IPS-NIHi7 (cell line): ENCODE data around the gene DDX31.

Experiments used
- DNase-seq: peaks from one replicate; pipeline ENCODE4 v3.0.0; 2012; ENCODE audit warnings: mixed read lengths; ENCODE audit errors: extremely low spot score

DDX31 gene

GRCh38 chr9:132637351-132637750, 32.4 kb downstream of the DDX31 start:
- DNase-seq, result no peak

- DNase-seq, result no peak
Measured at GRCh38 chr9:132634327-132634726, 35.5 kb downstream of the DDX31 start.

- DNase-seq, result no peak
Measured at GRCh38 chr9:132632413-132633129, 37.2 kb downstream of the DDX31 start.

GRCh38 chr9:132631685-132632084, 38.1 kb downstream of the DDX31 start:
- no peak for DNase-seq

DNA sequence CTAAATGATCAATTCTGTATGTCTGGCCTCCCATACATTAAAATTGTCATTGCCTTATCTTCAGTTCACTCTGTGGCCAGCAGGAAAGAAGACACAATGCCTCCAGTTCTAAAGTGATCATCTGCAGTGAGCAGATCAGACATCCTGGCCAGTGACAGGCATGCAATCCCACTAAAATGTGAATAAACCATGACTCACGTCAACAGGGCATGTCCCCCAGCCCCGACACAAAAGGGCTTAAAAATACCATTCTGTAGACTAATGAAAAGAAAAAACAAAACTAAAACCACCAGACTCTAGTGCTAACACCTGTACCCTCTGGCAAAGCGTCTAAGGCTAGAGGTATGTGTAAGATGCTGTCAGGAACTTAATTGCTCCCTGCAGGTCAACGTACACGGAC, 38.5 kb downstream of the DDX31 start:
- no peak for DNase-seq

DNA sequence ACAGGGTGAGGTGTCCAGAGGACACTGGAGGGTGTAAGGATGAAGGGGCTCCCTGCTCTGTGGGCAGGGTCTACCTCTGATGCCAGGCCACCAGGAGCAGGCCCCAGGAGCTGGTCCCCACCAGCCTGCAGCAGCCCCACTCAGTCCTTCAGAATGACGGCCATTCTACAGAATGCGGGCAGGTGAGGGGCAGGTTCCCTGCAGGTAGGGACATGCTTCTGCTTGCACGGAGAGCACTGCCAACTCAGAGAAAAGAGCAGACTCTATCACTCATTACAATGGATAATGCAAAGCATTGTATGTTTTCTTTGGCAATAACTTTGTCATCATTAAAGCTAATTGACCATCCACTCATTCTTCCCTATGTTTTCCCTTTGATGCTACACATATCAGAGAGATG, 39.0 kb downstream of the DDX31 start:
- no peak for DNase-seq

DNA sequence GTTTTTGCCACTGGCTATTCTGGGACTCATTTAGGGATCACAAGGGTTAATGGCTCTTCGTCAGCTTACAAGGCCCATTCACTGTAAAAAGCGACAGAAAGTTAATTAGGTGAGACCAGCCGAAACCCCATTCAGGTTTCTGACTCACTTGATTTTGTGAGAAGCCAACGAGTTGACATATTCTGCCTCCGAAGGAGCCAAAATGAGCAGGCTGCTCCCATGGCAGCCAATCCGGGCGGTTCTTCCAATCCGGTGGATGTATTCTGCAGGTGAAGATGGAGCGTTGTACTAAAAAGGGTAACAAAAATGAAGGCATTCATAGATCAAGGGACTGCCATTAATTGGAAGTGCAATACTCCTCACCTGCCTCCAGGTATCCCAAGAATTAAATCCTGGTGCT, 39.7 kb downstream of the DDX31 start:
- no peak for DNase-seq

GRCh38 chr9:132628746-132629145, 41.0 kb downstream of the DDX31 start:
- no peak for DNase-seq

GRCh38 chr9:132627594-132627993, 42.2 kb downstream of the DDX31 start:
- DNase-seq, result no peak

- no peak for DNase-seq
Measured at GRCh38 chr9:132627106-132627505, 42.7 kb downstream of the DDX31 start.

DNA sequence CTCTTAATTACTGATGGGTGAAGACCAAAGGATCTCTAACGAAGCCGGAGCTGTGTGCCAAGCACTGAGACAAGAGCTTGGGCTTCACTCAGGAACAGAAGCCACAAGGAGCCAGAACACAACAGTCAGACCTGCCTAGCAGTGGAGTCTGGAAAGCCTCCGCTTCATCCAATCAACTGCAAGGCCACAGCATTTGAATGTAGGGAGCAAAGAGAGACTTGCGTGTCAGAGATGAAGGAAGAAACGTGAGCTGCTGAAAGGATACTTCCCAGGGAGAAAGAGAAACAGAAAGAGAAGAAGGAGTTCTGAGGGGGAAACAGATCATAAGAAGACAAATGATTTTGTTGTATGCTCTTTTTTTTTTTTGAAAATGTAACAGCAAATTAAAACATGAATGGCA, 43.5 kb downstream of the DDX31 start:
- DNase-seq, result no peak

- no peak for DNase-seq
Measured at GRCh38 chr9:132622159-132622558, 47.6 kb downstream of the DDX31 start.

- no peak for DNase-seq
Measured at GRCh38 chr9:132616725-132617124, 53.1 kb downstream of the DDX31 start.

DNA sequence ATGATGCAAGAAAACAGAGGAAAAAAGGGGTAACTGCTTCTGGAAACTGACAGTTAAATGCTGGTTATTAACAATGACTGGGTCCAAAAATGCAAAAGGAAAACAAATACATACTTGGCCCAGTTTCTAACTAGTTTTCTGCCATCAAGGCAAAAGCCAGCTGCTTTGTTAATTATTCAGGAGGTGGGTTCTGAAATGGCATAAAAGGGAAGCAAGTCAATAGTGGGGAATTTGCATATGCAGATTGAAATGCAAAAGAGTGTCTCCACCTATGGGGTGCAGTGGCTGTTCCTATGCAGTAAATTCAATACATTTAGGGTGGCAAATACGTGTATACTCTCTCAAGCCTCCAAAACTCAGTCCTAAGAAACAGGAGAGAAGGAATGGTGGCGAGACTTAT, 54.0 kb downstream of the DDX31 start:
- DNase-seq, result no peak

DNA sequence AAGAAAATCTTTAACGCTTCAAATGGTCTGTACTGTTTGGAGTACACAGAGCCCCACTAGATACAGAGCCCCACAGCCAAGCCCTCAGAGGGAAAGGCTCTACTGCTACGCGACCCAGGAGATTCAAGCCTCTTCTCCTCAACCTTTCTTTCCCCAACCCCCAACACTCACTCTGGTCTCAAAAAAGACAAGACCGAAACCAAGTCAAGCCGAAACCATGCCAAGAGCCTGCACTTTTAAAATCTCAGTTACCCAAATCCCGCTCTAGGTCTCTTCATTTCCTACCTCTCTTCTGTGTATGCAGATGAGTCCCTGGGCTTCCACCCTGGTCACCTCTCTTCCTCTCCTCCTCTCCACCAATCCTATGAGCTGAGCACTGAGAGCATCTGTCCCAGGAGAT, 55.5 kb downstream of the DDX31 start:
- DNase-seq, result no peak

- DNase-seq, result no peak
Measured at GRCh38 chr9:132610661-132611060, 59.1 kb downstream of the DDX31 start.

DNA sequence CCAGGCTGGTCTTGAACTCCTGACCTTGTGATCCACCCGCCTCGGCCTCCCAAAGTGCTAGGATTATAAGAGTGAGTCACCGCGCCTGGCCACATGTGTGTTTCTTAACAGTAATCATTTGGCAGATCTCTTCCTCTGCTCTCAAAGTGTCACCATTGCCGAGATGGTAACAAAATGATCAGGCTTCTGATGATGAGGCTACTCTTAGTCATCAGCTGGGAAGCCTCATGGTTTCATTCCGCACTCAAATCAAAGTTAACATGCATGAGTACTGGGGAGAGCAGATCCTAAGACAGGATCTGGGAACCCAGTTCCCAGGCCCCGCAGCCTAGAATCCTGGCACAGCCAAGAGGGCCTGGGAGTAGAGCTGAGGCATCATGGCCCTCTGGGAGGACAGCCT, 60.0 kb downstream of the DDX31 start:
- DNase-seq, result no peak

DNA sequence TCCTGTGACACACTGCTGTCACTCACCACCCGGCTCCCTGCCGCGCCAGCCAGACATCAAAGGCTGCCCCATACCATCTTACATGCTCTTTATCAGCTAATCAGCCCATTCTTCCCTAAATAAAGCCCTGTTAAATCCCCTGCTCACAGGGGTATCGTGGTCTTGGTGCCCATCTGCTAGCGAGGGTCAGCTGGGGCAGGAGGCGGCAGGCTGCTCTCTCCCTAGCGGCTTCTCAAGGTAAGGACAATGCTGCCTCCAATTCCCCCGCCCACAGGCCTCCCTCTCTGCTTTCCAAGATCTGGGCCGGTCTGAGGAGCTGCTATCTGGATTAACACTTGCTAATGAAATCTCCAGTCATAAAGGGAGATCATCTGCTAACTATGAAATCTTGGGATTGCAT, 60.6 kb downstream of the DDX31 start:
- DNase-seq, result no peak

GRCh38 chr9:132606066-132606465, 63.7 kb downstream of the DDX31 start:
- DNase-seq, result no peak

GRCh38 chr9:132605387-132605786, 64.4 kb downstream of the DDX31 start:
- DNase-seq, result no peak

- DNase-seq, result no peak
Measured at GRCh38 chr9:132602207-132602606, 67.6 kb downstream of the DDX31 start.

- no peak for DNase-seq
Measured at GRCh38 chr9:132600326-132600984, 69.3 kb downstream of the DDX31 start.

DNA sequence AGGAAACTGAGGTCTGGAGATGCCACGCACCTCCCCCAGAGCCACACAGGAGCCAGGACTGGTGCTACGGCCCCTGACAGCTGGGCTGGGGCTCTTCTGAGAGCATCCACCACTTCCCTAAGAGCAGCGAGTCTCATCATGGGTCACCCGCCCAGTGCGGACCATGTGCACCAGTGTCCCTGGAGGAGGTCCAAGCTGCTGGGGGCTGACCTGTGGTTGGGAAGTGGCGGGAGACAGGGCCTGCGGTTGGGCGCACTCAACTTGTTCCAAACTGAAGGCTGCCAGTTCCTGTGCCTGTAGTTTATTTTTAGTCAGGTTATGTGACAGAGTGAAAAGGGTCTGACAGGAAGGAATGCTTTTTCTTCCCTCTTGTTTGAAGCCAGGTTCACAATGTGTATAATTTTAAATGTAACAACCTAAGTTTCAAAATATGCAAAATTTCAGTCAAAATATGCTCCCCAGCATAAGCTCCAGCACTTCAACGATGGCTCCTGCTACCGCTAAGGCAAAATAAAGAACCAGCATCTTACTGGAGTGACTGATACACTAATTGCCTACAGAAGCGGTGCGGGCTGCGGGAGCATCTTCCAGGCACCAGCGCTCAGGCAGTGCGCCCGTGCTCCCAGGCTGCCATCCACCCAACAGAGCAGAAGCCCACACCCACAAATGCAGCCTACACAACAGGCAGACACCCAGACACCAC, 72.6 kb downstream of the DDX31 start:
- no peak for DNase-seq
